HUES6 (cell line): ENCODE results near the gene MOGAT1.
"Not testable (repeated sequence)": the region's sequence is repeated elsewhere in the genome, so short reads cannot be mapped to it uniquely, and the experiment has no call there.

Experiments
- H3K27ac ChIP-seq: 2 replicates; pipeline ENCODE4 v1.7.0; 2013; ENCODE audit warnings: low read depth, mild to moderate bottlenecking, low read length, inconsistent platforms
- H3K27me3 ChIP-seq: 2 replicates; pipeline ENCODE4 v1.6.1; 2013; ENCODE audit warnings: low read length; ENCODE audit not compliant: control insufficient read depth, insufficient read depth
- H3K36me3 ChIP-seq: 2 replicates; pipeline ENCODE4 v1.6.1; 2013; ENCODE audit warnings: low read length; ENCODE audit not compliant: control insufficient read depth, insufficient read depth
- H3K4me1 ChIP-seq: 2 replicates; pipeline ENCODE4 v1.6.1; 2013; ENCODE audit warnings: low read length; ENCODE audit not compliant: control insufficient read depth, insufficient read depth
- H3K4me3 ChIP-seq: 2 replicates; pipeline ENCODE4 v1.5.1; 2013; ENCODE audit warnings: low read depth, low read length
- H3K9ac ChIP-seq: one replicate; pipeline ENCODE4 v1.6.1; 2013; ENCODE audit warnings: mild to moderate bottlenecking, low read length
- H3K9me3 ChIP-seq: 2 replicates; pipeline ENCODE4 v1.6.1; 2013; ENCODE audit warnings: low read depth, low read length; ENCODE audit not compliant: control insufficient read depth, insufficient read depth

Gene MOGAT1

DNA sequence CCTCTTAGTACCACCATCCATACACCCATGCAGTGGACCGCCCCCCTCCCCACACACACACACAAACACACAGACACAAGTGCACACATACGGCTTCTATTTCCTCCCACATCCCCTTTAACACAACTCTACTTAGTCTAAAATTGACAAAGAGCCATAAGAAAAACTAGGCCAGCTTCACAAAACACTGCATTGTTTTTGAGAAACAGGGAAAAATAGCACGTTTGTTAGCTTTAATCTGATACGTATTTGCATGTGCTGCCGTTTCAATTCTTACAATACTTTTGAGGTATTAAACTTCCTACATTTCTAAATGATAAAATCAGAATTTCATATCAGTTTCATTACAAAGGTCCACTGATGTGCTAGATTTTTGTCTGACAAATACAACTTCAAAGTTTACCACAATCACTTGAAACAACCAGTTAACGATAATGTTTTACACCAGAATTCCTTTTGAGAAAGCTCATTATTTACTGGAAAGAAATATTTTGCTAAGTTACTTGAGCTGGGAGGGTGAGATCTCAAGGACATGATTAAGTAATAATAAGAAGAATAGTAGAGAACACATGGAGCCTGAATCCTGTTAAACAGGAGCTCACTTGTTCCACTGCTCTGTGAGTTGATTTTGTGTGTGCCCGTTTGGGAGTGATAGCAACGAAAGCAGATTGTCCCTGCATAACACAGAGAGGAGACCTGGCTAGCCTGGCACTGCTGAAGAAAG lies 74.5 kb downstream of the MOGAT1 start:
- no peak overlapping the region for H3K9ac ChIP-seq
- H3K4me3 ChIP-seq: no peak overlapping the region
- no peaks in the 10 kb centered on the region for H3K27me3 ChIP-seq
- no peaks in the 10 kb centered on the region for H3K36me3 ChIP-seq
- no peaks in the 10 kb centered on the region for H3K9me3 ChIP-seq
- no peak overlapping the region for H3K27ac ChIP-seq
- peaks cover 21% of the 10 kb centered on the region for H3K4me1 ChIP-seq

DNA sequence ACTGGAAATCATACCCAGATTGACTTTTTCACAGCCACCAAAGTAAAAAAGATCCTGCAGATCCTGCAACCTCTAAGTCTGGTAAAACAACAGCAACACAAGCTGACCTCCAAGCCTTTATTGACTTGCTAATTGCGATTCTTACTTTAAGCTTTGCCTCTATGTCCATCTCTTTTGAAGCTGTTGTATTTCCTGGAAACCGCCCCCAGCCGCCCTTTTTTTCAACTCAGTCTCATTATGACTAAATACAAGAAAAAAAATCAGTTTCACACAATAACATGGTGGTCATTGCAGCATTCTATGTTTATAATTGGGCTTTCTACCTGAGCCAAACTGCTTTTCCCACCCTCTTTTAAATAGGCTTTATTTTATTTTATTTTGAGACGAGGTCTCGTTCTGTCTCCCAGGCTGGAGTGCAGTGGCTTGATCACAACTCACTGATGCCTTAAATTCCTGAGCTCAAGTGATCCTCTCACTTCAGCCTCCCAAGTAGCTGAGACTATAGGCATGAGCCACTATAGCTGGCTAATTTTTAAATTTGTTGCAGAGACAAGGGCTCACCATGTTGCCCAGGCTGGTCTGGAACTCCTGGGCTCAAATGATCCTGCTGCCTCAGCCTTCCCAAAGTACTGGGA lies 76.2 kb downstream of the MOGAT1 start:
- Histone ChIP-seq H3K27me3 (no peaks in the 10 kb centered on the region), H3K4me3 (no peak overlapping the region), H3K9ac (peak overlapping the region; percentile 21), H3K27ac (peak overlapping the region; percentile 48; the same call in 1 of the 2 replicates), H3K36me3 (no peaks in the 10 kb centered on the region), H3K9me3 (no peaks in the 10 kb centered on the region), H3K4me1 (peaks cover 25% of the 10 kb centered on the region)

DNA sequence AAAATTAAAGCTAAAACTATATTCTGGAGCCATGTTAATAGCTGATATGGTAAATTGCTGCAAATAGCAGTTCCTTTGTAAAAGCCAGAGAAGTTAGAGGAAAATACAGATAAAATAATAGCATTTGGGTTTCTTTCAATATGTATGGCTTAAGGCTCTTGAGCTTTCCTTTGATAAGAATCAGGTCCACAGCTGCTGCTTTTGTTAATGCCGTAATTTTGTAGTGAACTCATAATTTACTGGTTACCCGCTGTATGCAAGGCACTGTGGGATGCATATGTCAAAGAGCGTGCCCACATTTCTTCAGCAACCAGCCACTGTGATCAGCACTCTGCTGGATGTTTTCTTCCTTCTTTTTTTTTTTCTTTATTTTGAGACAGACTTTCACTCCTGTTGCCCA lies 79.1 kb downstream of the MOGAT1 start:
- no peaks in the 10 kb centered on the region for H3K36me3 ChIP-seq
- no peaks in the 10 kb centered on the region for H3K27me3 ChIP-seq
- no peak overlapping the region for H3K9ac ChIP-seq
- peaks cover 36% of the 10 kb centered on the region for H3K4me1 ChIP-seq
- H3K4me3 ChIP-seq: no peak overlapping the region
- no peak overlapping the region for H3K27ac ChIP-seq
- no peaks in the 10 kb centered on the region for H3K9me3 ChIP-seq

DNA sequence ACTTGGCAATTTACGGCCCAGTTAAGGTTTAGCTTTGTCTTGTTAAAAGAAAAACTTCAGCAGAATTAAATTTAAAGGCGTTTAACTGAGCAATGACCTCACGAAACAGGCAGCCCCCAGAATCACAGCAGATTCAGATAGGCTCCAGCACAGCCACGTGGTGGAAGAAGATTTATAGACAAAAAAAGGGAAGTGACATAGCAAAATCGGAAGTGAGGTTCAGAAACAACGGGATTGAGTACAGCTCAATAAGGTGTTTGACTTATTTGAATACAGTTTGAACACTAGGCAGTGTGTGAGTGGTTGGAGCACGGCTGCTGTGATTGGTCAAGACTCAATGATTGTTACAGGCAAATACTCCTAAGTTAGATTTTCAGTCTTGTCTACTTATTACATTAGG lies 79.8 kb downstream of the MOGAT1 start:
- no peak overlapping the region for H3K9ac ChIP-seq
- peaks cover 32% of the 10 kb centered on the region for H3K4me1 ChIP-seq
- H3K27ac ChIP-seq: no peak overlapping the region
- H3K9me3 ChIP-seq: no peaks in the 10 kb centered on the region
- H3K4me3 ChIP-seq: no peak overlapping the region
- H3K27me3 ChIP-seq: no peaks in the 10 kb centered on the region
- H3K36me3 ChIP-seq: no peaks in the 10 kb centered on the region

DNA sequence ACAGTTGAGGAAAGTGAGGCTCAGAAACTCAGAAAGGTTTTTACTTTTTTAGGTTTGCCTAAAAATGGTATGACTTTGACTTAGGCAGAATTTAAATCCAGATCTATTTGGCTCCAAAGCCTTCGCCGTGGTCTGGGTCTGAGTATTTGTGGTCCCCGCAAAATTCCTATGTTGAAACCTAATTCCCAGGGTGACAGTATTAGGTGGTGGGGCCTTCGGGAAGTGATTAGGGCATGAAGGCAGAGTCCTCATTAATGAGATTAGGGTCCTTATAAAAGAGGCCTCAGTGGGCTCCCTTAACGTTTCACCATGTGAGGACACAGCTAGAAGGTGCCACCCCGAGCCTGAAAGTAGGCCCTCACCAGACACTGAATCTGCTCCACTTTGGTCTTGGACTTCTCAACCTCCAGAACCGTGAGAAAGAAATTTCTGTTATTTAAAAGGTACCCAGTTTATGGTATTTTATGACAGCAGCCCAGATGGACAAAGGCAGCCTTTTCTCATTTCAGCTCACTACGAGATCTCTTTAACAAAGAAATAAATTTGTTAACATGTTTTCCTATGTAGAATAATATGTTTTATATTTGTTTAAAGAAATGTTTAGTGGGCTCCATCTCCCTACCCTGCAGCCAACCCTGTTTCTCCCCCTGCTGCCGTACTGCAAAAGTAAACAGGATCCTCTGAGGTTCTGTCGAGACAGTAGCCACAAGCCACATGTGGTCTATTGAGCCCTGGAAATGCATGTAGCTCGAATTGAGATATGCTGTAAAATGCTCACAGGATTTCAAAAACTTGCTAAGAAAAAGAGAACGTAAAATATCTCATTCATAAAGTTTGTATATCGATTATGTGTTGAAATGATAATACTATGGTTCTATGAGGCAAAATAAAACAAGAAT lies 80.6 kb downstream of the MOGAT1 start:
- no peak overlapping the region for H3K27ac ChIP-seq
- H3K4me3 ChIP-seq: no peak overlapping the region
- H3K36me3 ChIP-seq: no peaks in the 10 kb centered on the region
- H3K4me1 ChIP-seq: peaks cover 30% of the 10 kb centered on the region
- H3K27me3 ChIP-seq: no peaks in the 10 kb centered on the region
- H3K9me3 ChIP-seq: no peaks in the 10 kb centered on the region
- H3K9ac ChIP-seq: no peak overlapping the region

DNA sequence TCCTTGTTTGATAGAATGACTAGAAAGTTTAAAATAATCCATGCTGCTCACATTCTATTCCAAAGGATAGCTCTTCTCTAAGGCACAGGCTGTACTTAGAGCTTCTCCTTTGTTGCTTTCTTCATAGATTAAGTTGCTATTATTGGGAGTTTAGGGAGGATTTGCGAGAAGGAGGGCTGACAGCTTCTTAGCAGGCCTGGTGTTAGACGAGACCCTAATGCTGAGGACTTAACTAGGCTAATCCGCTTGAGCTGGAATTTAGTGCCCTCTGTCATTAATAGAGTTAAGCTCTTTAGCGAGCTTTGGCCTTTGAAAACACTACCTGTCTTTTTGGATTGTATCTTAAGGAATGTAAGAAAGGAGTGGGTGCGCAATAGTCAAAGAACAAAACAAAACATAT lies 81.3 kb downstream of the MOGAT1 start:
- Histone ChIP-seq H3K36me3 (no peaks in the 10 kb centered on the region), H3K9ac (no peak overlapping the region)

DNA sequence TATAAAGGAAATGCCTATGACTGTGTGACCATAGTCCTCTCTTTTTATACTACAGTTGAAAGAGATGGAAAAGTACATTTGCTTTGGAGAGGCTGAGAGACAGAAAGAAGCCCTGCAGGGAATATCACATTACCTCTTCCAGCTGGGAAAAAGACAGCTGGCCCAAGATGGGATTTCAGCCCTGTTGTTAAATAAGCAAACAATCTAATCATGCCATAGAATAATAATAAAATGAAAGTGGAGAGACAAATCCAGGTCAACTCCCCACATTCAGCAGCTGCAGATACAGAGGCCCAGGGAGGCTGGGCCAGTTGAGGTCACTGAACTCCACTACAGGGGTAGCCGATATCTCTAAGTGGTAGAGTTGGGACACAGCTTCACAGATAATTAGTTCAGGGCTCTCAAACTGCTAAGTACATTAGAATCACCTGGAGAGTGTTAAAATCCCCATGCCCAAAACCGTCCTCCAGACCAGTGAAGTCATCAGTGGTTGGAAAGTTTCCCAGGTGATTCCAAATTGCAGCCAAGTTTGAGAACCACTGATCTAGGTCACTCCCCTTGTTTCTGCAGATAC lies 81.9 kb downstream of the MOGAT1 start:
- no peaks in the 10 kb centered on the region for H3K27me3 ChIP-seq
- no peak overlapping the region for H3K9ac ChIP-seq
- no peak overlapping the region for H3K4me3 ChIP-seq
- H3K36me3 ChIP-seq: no peaks in the 10 kb centered on the region
- H3K27ac ChIP-seq: no peak overlapping the region
- H3K9me3 ChIP-seq: no peaks in the 10 kb centered on the region
- H3K4me1 ChIP-seq: peaks cover 25% of the 10 kb centered on the region

More for the DNA sequence above, 81.3 kb downstream of the MOGAT1 start:
- H3K27me3 ChIP-seq: no peaks in the 10 kb centered on the region
- H3K4me3 ChIP-seq: no peak overlapping the region
- peaks cover 30% of the 10 kb centered on the region for H3K4me1 ChIP-seq
- no peak overlapping the region for H3K27ac ChIP-seq
- H3K9me3 ChIP-seq: no peaks in the 10 kb centered on the region

DNA sequence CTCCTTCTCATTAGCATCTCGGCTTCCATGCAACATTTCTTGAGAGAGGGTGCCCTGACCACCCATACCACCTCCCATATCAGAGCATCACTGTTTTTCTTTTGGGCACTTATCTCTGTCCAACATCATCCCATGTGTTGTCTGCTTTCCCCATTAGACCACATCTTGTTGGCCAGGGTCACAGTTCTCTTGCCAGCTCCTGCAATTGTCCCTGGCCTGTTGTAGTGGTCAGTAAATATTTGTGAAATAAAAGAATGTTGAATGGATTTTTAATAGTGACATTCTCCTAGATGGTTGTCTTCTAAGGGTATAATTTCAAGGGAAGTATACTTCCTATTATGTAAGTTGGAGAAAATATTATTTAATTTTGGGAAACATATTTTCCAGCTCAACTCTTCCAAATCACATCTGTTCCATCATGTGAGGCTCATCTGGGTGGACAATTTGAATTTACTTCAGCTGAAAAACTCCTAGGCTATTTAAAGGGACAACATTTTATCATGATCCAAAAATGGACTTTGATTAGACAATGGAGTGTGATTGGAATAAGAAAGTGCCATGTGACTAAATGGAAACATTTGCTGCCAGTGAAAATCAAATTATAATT lies 83.0 kb downstream of the MOGAT1 start:
- Histone ChIP-seq H3K9ac (no peak overlapping the region), H3K27ac (no peak overlapping the region), H3K4me3 (no peak overlapping the region), H3K9me3 (no peaks in the 10 kb centered on the region), H3K27me3 (no peaks in the 10 kb centered on the region), H3K36me3 (no peaks in the 10 kb centered on the region), H3K4me1 (peaks cover 25% of the 10 kb centered on the region)

DNA sequence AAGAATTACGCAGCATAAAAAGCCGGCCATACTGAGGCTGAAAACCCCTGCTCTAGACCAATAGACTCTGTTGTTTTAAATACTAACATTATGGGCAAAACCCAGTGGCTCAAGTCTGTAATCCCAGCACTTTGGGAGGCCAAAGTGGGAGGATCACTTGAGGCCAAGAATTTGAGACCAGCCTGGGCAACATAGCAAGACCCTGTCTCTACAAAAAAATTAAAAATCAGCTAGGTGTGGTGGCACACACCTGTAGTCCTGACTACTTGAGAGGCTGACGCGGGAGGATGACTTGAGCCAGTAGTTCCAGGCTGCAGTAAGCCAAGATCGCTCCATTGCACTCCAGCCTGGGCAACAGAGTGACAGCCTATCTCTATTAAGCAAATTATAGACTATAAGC lies 84.1 kb downstream of the MOGAT1 start:
- not testable (repeated sequence) for H3K27ac ChIP-seq

DNA sequence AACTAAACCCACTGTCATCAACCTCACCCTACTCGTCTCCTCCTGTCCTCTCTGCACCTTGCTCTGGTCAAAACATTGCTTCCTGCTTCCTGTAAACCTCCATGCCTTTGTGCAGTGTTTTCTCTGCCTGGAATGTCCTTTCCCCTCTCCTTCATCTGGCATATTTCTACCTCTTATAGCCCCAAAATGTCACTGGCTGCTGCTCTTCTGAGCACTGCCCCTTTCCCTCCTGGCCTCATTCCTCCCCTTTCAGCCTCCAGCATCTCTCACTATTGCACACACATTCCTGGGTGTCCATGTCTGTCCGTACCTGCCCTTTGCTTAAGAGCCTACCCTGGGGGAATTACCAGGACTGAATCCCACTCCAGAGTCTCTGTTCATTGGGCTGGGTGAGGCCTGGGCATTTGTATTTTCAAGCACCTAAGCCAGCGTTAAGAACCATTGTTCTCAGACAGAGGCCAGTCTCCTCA lies 84.9 kb downstream of the MOGAT1 start:
- H3K36me3 ChIP-seq: no peaks in the 10 kb centered on the region
- no peak overlapping the region for H3K9ac ChIP-seq
- no peak overlapping the region for H3K27ac ChIP-seq
- H3K4me3 ChIP-seq: no peak overlapping the region
- no peaks in the 10 kb centered on the region for H3K27me3 ChIP-seq
- H3K4me1 ChIP-seq: peaks cover 25% of the 10 kb centered on the region
- no peaks in the 10 kb centered on the region for H3K9me3 ChIP-seq

More for the DNA sequence above, 84.1 kb downstream of the MOGAT1 start:
- not testable (repeated sequence) for H3K27me3 ChIP-seq, H3K36me3 ChIP-seq, H3K9ac ChIP-seq, H3K9me3 ChIP-seq, H3K4me3 ChIP-seq
- H3K4me1 ChIP-seq: peaks cover 25% of the 10 kb centered on the region
